Body of pancreas (tissue), 4 donors: ENCODE measurements around the gene PDLIM5.

Source experiments
- POLR2A ChIP-seq, 3 donors: fragments of 450-650 bp; IDR thresholded peaks; one replicate each; pipeline ENCODE4 v1.6.1; 2016; ENCODE audit warnings: antibody characterized with exemption in 3 of 3, mild to moderate bottlenecking in 2 of 3
- TF ChIP-seq, protein P1 (sequence below), 7 experiments: fragments of 450-650 bp in 4 of 7; fragments of 200-600 bp in 3 of 7; sonication (generic) in 3 of 7; IDR thresholded peaks; one replicate each; pipeline ENCODE4 v1.5.1; 2016 to 2019; ENCODE audit warnings: antibody characterized with exemption in 7 of 7

DNA sequence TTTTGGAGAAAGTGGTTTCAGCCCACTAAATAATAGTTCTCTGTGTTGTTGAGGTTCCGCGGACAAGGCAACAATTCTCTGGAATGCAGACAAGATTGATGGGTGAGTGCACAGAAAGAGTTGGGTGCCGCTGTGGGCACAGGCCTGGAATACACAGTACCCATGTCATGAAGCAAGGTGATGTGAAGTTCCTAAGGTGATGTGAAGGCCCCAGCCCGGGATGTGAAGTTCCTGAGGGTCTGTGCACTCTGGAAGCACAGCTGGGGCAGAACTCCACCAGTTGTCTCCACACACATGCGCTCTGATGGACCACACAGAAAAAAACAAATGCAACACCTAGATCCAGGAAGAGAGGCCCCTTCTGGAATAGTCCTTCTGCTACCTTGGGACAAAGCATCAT, 219.4 kb downstream of the PDLIM5 start:
- TF ChIP-seq, protein P1, sequence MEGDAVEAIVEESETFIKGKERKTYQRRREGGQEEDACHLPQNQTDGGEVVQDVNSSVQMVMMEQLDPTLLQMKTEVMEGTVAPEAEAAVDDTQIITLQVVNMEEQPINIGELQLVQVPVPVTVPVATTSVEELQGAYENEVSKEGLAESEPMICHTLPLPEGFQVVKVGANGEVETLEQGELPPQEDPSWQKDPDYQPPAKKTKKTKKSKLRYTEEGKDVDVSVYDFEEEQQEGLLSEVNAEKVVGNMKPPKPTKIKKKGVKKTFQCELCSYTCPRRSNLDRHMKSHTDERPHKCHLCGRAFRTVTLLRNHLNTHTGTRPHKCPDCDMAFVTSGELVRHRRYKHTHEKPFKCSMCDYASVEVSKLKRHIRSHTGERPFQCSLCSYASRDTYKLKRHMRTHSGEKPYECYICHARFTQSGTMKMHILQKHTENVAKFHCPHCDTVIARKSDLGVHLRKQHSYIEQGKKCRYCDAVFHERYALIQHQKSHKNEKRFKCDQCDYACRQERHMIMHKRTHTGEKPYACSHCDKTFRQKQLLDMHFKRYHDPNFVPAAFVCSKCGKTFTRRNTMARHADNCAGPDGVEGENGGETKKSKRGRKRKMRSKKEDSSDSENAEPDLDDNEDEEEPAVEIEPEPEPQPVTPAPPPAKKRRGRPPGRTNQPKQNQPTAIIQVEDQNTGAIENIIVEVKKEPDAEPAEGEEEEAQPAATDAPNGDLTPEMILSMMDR (IDR thresholded peaks at IDR 0.05): no peak
- TF ChIP-seq POLR2A (IDR thresholded peaks at IDR 0.05): no peak
